Subcutaneous abdominal adipose tissue (tissue), 5 donors: ENCODE measurements around the gene IQUB.

Source experiments
- H3K27ac ChIP-seq: one replicate; pipeline ENCODE4 v1.7.0; 2013; ENCODE audit warnings: low read depth, mild to moderate bottlenecking, inconsistent platforms, low read length, moderate library complexity
- H3K27me3 ChIP-seq, 5 donors: one replicate each; pipeline ENCODE4 v1.7.0; 2013; ENCODE audit warnings: low read length in 5 of 5, inconsistent platforms in 1 of 5; ENCODE audit not compliant: control insufficient read depth in 5 of 5, insufficient read depth in 4 of 5
- H3K36me3 ChIP-seq, 5 donors: one replicate each; pipeline ENCODE4 v1.7.0; 2013; ENCODE audit warnings: low read length in 5 of 5; ENCODE audit not compliant: control insufficient read depth in 5 of 5, insufficient read depth in 5 of 5
- H3K4me1 ChIP-seq, 5 donors: one replicate each; pipeline ENCODE4 v1.7.0; 2013; ENCODE audit warnings: low read length in 5 of 5, mild to moderate bottlenecking in 3 of 5, moderate library complexity in 1 of 5; ENCODE audit not compliant: control insufficient read depth in 5 of 5, insufficient read depth in 5 of 5
- H3K4me3 ChIP-seq, 5 donors: one replicate each; pipeline ENCODE4 v1.7.0; 2013; ENCODE audit warnings: low read length in 5 of 5, low read depth in 1 of 5
- H3K9ac ChIP-seq, 5 donors: one replicate each; pipeline ENCODE4 v1.7.0; 2013; ENCODE audit warnings: low read length in 5 of 5, mild to moderate bottlenecking in 4 of 5, moderate library complexity in 3 of 5
- H3K9me3 ChIP-seq, 5 donors: one replicate each; pipeline ENCODE4 v1.7.0; 2013; ENCODE audit warnings: low read length in 5 of 5; ENCODE audit not compliant: control insufficient read depth in 5 of 5
- donor health status: healthy.
- donor health status: healthy.
- donor health status: healthy.
- donor health status: healthy.
- donor health status: healthy.

The IQUB gene

GRCh38 chr7:123472327-123472726 is 62.1 kb downstream of the IQUB start:
- Histone ChIP-seq H3K9me3 (no peaks in the 10 kb centered on the region), H3K4me1 (no peaks in the 10 kb centered on the region), H3K4me3 (no peak overlapping the region), H3K27ac (no peak overlapping the region), H3K9ac (no peak overlapping the region), H3K27me3 (no peaks in the 10 kb centered on the region), H3K36me3 (no peaks in the 10 kb centered on the region)

DNA sequence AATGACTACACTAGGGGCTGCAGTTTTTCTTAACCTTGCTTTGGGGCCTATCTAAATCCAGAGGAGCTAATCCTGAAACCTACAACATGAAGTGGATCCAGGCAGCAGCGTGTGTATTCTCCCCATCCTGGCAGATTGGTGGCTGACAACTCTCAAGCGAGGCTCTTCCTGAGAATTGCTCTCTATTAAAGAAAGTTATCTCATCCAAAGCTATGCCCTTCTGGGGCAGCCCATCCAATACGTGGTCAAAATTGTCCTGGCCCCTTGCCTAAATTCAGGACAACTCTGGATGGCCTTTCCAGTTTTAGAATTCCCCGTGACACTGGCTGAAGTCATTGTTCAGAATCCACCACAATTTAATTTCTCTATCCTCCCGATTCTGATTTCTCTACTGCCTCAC is 66.1 kb downstream of the IQUB start:
- Histone ChIP-seq H3K27me3 (no peaks in the 10 kb centered on the region), H3K36me3 (no peaks in the 10 kb centered on the region), H3K4me3 (no peak overlapping the region), H3K9me3 (no peaks in the 10 kb centered on the region), H3K9ac (no peak overlapping the region), H3K4me1 (no peaks in the 10 kb centered on the region), H3K27ac (no peak overlapping the region)

- no peaks in the 10 kb centered on the region for H3K9me3 ChIP-seq
- no peaks in the 10 kb centered on the region for H3K36me3 ChIP-seq
- no peak overlapping the region for H3K27ac ChIP-seq
- H3K9ac ChIP-seq: no peak overlapping the region
- H3K4me3 ChIP-seq: no peak overlapping the region
- H3K4me1 ChIP-seq: no peaks in the 10 kb centered on the region
- H3K27me3 ChIP-seq: no peaks in the 10 kb centered on the region
Observed at GRCh38 chr7:123463890-123464289, 70.5 kb downstream of the IQUB start.

GRCh38 chr7:123460616-123461015 is 73.8 kb downstream of the IQUB start:
- Histone ChIP-seq H3K27me3 (no peaks in the 10 kb centered on the region), H3K36me3 (no peaks in the 10 kb centered on the region), H3K4me1 (no peaks in the 10 kb centered on the region), H3K27ac (no peak overlapping the region), H3K9me3 (no peaks in the 10 kb centered on the region), H3K4me3 (no peak overlapping the region), H3K9ac (no peak overlapping the region)

DNA sequence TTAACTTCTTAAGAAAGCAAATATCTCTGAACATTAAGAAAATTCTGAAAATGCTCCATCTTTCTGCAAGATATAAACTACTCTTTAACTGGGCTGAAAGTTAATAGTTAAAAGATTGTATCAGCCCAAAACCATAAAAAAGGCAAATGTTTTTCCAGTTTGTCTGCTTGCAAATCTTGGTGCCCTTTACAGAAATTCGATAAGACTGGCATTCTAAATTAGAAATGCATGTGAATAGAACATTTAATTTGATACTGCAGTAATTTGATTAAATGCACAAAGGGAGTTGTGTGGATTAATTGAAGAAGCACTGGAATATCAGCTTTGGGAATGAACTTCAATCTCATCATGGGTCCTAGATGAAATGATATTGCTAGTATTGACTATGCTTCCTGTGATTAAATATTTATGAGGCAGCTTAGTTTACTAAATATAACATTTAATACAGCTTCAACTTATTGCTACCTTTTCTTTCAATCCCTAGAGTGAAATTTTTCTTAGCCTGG is 78.4 kb downstream of the IQUB start:
- Histone ChIP-seq H3K27me3 (no peaks in the 10 kb centered on the region), H3K36me3 (no peaks in the 10 kb centered on the region), H3K4me3 (no peak overlapping the region), H3K9ac (no peak overlapping the region), H3K4me1 (no peaks in the 10 kb centered on the region), H3K9me3 (peaks cover 0 to 5% (median 0%) of the 10 kb centered on the region in 5 donors), H3K27ac (no peak overlapping the region)

DNA sequence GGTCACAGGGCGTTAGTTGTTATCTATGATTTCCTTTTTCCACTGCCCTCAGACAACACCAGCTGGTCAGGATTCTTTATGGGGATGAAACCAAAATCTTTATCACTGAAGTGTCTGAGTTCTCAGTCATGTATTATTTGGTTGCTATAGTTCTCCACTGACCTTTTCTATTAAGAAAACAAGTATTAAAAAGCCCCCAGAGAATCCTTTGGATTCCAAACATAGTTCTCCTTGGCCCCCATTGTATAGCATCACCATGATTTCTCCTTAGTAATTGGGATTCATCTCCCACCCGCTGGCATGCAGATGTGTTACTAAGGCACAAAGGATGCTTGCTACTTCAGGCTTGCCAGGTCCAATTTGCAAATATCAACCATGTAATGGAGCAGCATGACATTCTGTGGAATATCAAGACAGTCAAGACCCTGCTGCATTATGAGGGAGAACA is 94.3 kb downstream of the IQUB start:
- Histone ChIP-seq H3K9me3 (peaks cover 0 to 5% (median 0%) of the 10 kb centered on the region in 5 donors), H3K27ac (no peak overlapping the region), H3K27me3 (no peaks in the 10 kb centered on the region), H3K36me3 (no peaks in the 10 kb centered on the region), H3K4me3 (no peak overlapping the region), H3K4me1 (no peaks in the 10 kb centered on the region), H3K9ac (no peak overlapping the region)

- H3K4me1 ChIP-seq: no peaks in the 10 kb centered on the region
- no peak overlapping the region for H3K27ac ChIP-seq
Observed at GRCh38 chr7:123439191-123439590, 95.2 kb downstream of the IQUB start.

GRCh38 chr7:123437447-123437995 is 96.9 kb downstream of the IQUB start:
- H3K9me3 ChIP-seq: peaks cover 0 to 3% (median 0%) of the 10 kb centered on the region in 5 donors

More at GRCh38 chr7:123439191-123439590, 95.2 kb downstream of the IQUB start:
- Histone ChIP-seq H3K36me3 (no peaks in the 10 kb centered on the region), H3K9ac (no peak overlapping the region), H3K4me3 (no peak overlapping the region), H3K27me3 (no peaks in the 10 kb centered on the region), H3K9me3 (peaks cover 0 to 5% (median 0%) of the 10 kb centered on the region in 5 donors)

DNA sequence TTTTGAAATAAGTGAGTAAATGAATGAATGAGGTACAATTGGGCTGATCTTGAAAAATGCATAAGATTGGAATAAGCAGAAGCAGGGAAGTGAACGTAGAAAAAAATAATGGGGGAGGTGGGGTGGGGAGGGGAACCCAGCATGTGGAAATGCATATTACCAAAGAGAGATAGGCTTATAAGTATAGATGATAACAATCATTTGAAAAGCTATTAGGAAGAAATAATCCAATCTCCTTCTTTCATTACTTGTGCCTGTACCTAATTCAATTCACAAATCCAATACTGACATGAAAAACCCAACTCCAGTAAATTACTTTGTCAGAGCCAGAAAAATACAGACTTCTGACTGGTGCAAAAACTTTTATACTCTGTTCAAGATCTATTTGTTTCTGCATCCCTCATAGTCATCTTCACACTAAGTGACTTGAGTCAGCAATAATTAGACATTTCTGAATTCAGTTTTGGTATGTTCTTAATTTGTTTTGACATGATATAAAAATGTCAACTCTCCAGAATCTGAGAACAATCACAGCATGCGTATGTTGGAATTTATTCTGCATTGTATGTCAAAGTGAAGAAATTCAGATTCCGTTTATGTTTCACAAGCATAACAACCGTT is 99.2 kb downstream of the IQUB start:
- H3K9me3 ChIP-seq: peaks cover 0 to 3% (median 0%) of the 10 kb centered on the region in 5 donors
- H3K9ac ChIP-seq: no peak overlapping the region
- no peaks in the 10 kb centered on the region for H3K4me1 ChIP-seq
- H3K27ac ChIP-seq: no peak overlapping the region
- H3K36me3 ChIP-seq: no peaks in the 10 kb centered on the region
- no peak overlapping the region for H3K4me3 ChIP-seq
- no peaks in the 10 kb centered on the region for H3K27me3 ChIP-seq

More at GRCh38 chr7:123437447-123437995, 96.9 kb downstream of the IQUB start:
- Histone ChIP-seq H3K27me3 (no peaks in the 10 kb centered on the region), H3K9ac (no peak overlapping the region), H3K4me1 (no peaks in the 10 kb centered on the region), H3K4me3 (no peak overlapping the region), H3K36me3 (no peaks in the 10 kb centered on the region), H3K27ac (no peak overlapping the region)

DNA sequence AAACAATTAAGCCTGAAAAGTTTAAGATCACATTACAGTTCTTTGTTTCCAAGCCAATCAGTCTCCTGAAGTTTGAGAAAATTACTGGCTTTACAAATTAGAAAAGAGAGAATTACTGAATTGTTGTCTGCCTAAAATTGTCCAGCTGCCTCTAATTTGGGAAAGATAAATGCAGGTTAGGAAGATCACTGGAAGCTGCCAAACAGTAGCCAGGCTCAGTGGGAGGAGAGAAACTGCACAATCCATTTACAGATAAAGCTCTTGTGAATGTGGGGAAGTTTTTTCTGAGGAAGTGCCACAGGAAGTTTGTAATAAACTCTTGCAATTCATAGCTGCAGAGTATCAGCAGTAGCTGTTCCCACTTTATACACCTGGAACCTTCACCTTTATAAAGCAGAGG is 100.7 kb downstream of the IQUB start:
- Histone ChIP-seq H3K9ac (no peak overlapping the region), H3K27me3 (no peaks in the 10 kb centered on the region), H3K4me1 (no peaks in the 10 kb centered on the region), H3K27ac (no peak overlapping the region), H3K4me3 (no peak overlapping the region), H3K9me3 (peaks cover 0 to 3% (median 0%) of the 10 kb centered on the region in 5 donors), H3K36me3 (no peaks in the 10 kb centered on the region)
